B cell (primary cell): ENCODE measurements around the gene TTC32. TPM values are rescaled to one million over a fixed set of nuclear protein-coding genes. Genes with fewer than 3 reads are reported as not detected.

ENCODE experiments used
- polyA plus RNA-seq: library from polyadenylated mRNA; depleted of rRNA; stranded (reverse); fragments of >200 nt; gene quantifications from 2 replicates; pipeline ENCODE4 v1.2.3, GENCODE V29; 2012
- total RNA-seq, 2 donors: library from RNA; stranded (reverse); fragments of 120-200 nt in 1 of 2; gene quantifications; 1 replicate in 1 of 2; 2 replicates in 1 of 2; pipeline versions ENCODE4 v1.2.3 to v1.2.4, GENCODE V29; 2013 to 2022

TTC32 gene
- total and polyA plus RNA-seq, 2 donors (not counting 1 experiment from before 2014, with no cell fraction given), result 27.7 to 38.1 TPM

Other genes with a start within 250 kb of the TTC32 start
- 9.4 and 11.8 TPM in 2 replicates for gene WDR35, start 88.1 kb upstream of the TTC32 start, total RNA-seq
- gene WDR35, start 88.1 kb upstream of the TTC32 start, polyA plus RNA-seq, result 2.4 and 3.0 TPM in 2 replicates
- gene MATN3, start 110.7 kb upstream of the TTC32 start, total RNA-seq, result not detected in 2 replicates
- gene MATN3, start 110.7 kb upstream of the TTC32 start, polyA plus RNA-seq, result not detected in 2 replicates
- gene LAPTM4A, start 149.6 kb upstream of the TTC32 start, total RNA-seq, result 70.1 and 74.4 TPM in 2 replicates
- 45.9 and 80.7 TPM in 2 replicates for gene LAPTM4A, start 149.6 kb upstream of the TTC32 start, polyA plus RNA-seq